Fibroblast of villous mesenchyme (primary cell): ENCODE data around the gene CIC. TPM values are rescaled to one million over a fixed set of nuclear protein-coding genes. Genes with fewer than 3 reads are reported as not detected.
"Not testable (repeated sequence)": the region's sequence is repeated elsewhere in the genome, so short reads cannot be mapped to it uniquely, and the experiment has no call there.

Experiments used
- DNase-seq: peaks from one replicate; pipeline ENCODE4 v3.0.0-alpha.2; 2010; ENCODE audit warnings: low read depth
- H3K4me3 ChIP-seq: 2 replicates; pipeline ENCODE4 v1.5.1; 2011; ENCODE audit warnings: low read depth, mild to moderate bottlenecking, low read length
- CTCF ChIP-seq: IDR thresholded peaks from 2 replicates; pipeline ENCODE4 v1.5.1; 2012; ENCODE audit warnings: low read depth, mild to moderate bottlenecking, low read length; ENCODE audit not compliant: insufficient read depth
- total RNA-seq: library from RNA; depleted of rRNA; stranded (reverse); fragments of >200 nt; gene quantifications from 2 replicates; pipeline ENCODE4 v1.2.3, GENCODE V29; 2012

The CIC gene
- total RNA-seq, 1 donor = 23.7 TPM

- no peak for TF ChIP-seq CTCF
Measured at GRCh38 chr19:42334697-42335373, 65.8 kb downstream of the CIC start.

GRCh38 chr19:42335374-42335936 is 66.4 kb downstream of the CIC start:
- no peak for DNase-seq
- H3K4me3 ChIP-seq = no peak overlapping the region
- TF ChIP-seq CTCF = no peak

More at GRCh38 chr19:42334697-42335373, 65.8 kb downstream of the CIC start:
- H3K4me3 ChIP-seq = no peak overlapping the region
- no peak for DNase-seq

GRCh38 chr19:42335971-42336370 is 66.9 kb downstream of the CIC start:
- no peak overlapping the region for H3K4me3 ChIP-seq
- no peak for DNase-seq

GRCh38 chr19:42339126-42339860 is 70.2 kb downstream of the CIC start:
- peak; percentile 26 for DNase-seq

More at GRCh38 chr19:42335971-42336370, 66.9 kb downstream of the CIC start:
- TF ChIP-seq CTCF = no peak

GRCh38 chr19:42339922-42340321 is 70.9 kb downstream of the CIC start:
- DNase-seq, H3K4me3 ChIP-seq: not testable (repeated sequence)

More at GRCh38 chr19:42339126-42339860, 70.2 kb downstream of the CIC start:
- H3K4me3 ChIP-seq = not testable (repeated sequence)

GRCh38 chr19:42343344-42344110 is 74.5 kb downstream of the CIC start:
- DNase-seq = no peak
- TF ChIP-seq CTCF = peak; percentile 19
- no peak overlapping the region for H3K4me3 ChIP-seq

- no peak overlapping the region for H3K4me3 ChIP-seq
- TF ChIP-seq CTCF = no peak
- DNase-seq = no peak
Measured at GRCh38 chr19:42344336-42344893, 75.4 kb downstream of the CIC start.

Other genes starting within 250 kb of the CIC start
- gene GRIK5, start 199.0 kb upstream of the CIC start, total RNA-seq = not detected in 2 replicates
- 13.5 and 19.0 TPM in 2 replicates for gene ZNF574, start 193.1 kb upstream of the CIC start, total RNA-seq
- 1.3 and 1.9 TPM in 2 replicates for gene POU2F2, start 136.8 kb upstream of the CIC start, total RNA-seq
- 14.8 and 15.1 TPM in 2 replicates for gene DEDD2, start 51.6 kb upstream of the CIC start, total RNA-seq
- 14.8 and 20.3 TPM in 2 replicates for gene ZNF526, start 48.9 kb upstream of the CIC start, total RNA-seq
- 16.8 and 21.2 TPM in 2 replicates for gene GSK3A, start 26.6 kb upstream of the CIC start, total RNA-seq
- gene ERF, start 14.1 kb upstream of the CIC start, total RNA-seq = 27.6 and 32.5 TPM in 2 replicates
- 0.64 and 0.86 TPM in 2 replicates for gene PRR19, start 32.9 kb downstream of the CIC start, total RNA-seq
- 28.5 and 48.0 TPM in 2 replicates for gene PAFAH1B3, start 33.4 kb downstream of the CIC start, total RNA-seq
- not detected in 2 replicates for gene TMEM145, start 44.1 kb downstream of the CIC start, total RNA-seq
- 21.2 and 22.2 TPM in 2 replicates for gene MEGF8, start 56.4 kb downstream of the CIC start, total RNA-seq
- gene CNFN, start 121.0 kb downstream of the CIC start, total RNA-seq = 0.32 TPM in 1 of 2 replicates, not detected in the other
- gene LIPE, start 158.1 kb downstream of the CIC start, total RNA-seq = 2.3 and 3.0 TPM in 2 replicates
- not detected in 2 replicates for gene CXCL17, start 173.7 kb downstream of the CIC start, total RNA-seq